ENCODE measurements around the gene AGTPBP1.

The AGTPBP1 gene

DNA sequence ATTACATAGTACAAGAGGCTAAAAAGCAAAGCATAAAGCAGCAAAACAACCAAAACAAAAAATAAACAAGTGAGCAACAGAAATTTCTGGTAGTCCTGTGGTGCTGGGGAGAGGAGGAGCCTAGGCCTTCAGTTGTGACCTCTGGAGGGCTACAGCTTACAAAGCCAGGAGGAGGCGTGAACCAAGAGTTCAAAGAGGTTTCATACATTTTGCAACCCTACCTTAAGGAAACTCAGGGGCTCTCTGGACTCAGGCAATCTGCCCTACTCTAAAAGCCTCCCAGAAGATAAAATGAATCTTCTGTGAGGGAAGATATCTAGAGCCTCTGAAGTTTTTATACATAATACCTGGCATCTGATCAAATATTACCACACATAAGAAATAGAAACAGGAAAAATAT is 187.4 kb downstream of the AGTPBP1 start:
- in situ Hi-C loops (cut with HindIII; ENCODE audit: low sequenced_read_pairs) = no loop called here
- no peak for DNase-seq (ENCODE audit: low read depth, low spot score)
- TF ChIP-seq, protein P1, sequence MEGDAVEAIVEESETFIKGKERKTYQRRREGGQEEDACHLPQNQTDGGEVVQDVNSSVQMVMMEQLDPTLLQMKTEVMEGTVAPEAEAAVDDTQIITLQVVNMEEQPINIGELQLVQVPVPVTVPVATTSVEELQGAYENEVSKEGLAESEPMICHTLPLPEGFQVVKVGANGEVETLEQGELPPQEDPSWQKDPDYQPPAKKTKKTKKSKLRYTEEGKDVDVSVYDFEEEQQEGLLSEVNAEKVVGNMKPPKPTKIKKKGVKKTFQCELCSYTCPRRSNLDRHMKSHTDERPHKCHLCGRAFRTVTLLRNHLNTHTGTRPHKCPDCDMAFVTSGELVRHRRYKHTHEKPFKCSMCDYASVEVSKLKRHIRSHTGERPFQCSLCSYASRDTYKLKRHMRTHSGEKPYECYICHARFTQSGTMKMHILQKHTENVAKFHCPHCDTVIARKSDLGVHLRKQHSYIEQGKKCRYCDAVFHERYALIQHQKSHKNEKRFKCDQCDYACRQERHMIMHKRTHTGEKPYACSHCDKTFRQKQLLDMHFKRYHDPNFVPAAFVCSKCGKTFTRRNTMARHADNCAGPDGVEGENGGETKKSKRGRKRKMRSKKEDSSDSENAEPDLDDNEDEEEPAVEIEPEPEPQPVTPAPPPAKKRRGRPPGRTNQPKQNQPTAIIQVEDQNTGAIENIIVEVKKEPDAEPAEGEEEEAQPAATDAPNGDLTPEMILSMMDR (IDR thresholded peaks at IDR 0.05; ENCODE audit: low read depth, low read length) = no peak
- H3K4me3 ChIP-seq (ENCODE audit: low read depth, low read length) = no peak overlapping the region

DNA sequence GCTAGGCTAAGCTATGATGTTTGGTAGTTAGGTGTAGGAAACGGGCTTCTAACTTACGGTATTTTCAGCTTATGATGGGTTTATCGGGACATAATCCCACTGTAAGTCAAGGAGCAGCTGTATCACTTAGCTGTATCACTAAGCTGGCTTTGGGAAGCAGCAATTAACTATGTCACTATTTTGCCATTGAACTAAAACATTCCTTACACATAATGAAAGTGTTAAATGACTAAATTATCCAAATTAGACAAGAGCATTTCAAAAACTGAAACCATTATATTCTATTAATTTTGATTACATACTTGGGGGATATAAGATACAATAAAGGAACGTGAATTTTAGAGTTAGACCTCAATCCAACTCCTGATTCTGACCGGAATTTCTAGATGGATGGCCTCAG is 188.3 kb downstream of the AGTPBP1 start:
- TF ChIP-seq, protein P1 (IDR thresholded peaks at IDR 0.05; ENCODE audit: low read depth, low read length) = no peak
- no peak for DNase-seq (ENCODE audit: low read depth, low spot score)
- in situ Hi-C loops (cut with HindIII; ENCODE audit: low sequenced_read_pairs) = no loop called here
- H3K4me3 ChIP-seq (ENCODE audit: low read depth, low read length) = no peak overlapping the region

DNA sequence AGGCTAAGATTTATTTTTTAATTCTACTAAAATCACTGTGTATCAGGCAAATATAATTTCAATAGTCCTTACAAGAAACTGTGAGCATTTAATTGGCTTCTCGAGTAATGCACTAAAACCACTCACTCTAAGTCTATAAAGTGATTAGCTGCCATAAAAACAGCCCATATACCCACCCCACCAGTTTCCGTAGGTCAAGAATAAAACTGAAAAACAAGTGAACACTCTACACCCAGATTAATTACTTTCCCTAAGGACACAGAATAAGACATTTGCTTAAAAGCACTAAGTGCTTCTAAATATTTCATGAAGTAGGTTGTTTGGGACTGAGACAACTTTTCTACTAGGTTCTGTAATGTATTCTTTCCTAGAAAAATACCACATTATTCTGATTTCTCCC is 194.2 kb downstream of the AGTPBP1 start:
- no peak for DNase-seq (ENCODE audit: low read depth, low spot score)
- H3K4me3 ChIP-seq (ENCODE audit: low read depth, low read length) = no peak overlapping the region
- TF ChIP-seq, protein P1 (IDR thresholded peaks at IDR 0.05; ENCODE audit: low read depth, low read length) = no peak
- in situ Hi-C loops (cut with HindIII; ENCODE audit: low sequenced_read_pairs) = no loop called here

DNA sequence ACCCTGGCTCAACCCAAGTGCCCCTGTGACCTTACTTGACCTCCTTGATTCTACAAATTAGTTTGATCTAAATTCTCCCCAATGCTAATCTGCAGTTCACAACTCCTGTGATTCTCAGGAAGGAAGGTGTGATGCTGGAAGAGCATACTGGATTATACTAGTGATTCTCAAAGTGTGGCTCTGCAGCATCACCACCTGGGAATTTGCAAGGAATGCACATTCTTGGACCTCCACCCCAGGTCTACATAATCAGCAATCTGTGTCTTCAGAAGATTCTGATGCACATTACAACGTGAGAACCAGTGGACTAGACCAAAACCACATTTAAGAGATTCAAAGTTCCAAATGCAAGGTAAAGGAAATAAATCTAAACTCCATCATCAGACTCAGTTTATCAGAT is 198.6 kb downstream of the AGTPBP1 start:
- in situ Hi-C loops (cut with HindIII; ENCODE audit: low sequenced_read_pairs) = no loop called here
- TF ChIP-seq, protein P1 (IDR thresholded peaks at IDR 0.05; ENCODE audit: low read depth, low read length) = no peak
- no peak for DNase-seq (ENCODE audit: low read depth, low spot score)
- no peak overlapping the region for H3K4me3 ChIP-seq (ENCODE audit: low read depth, low read length)

DNA sequence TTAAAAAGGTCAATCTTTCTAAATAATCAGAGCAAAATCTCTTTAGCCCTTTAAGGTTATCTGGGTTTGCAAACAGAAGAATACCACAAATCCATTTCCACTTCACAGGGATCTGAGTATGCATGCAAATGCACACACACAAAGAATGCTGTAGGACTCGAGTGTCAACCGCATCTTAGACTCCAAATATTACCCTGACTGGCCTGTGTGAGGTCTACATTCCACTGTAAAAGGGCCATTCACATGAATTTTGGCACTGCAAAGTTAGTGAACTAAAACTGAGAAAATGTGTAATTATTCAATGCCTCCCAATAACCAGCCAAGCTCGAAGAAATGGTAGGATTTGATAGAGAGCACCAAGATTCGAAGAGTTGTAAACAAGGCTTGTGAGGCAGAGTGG is 199.9 kb downstream of the AGTPBP1 start:
- in situ Hi-C loops (cut with HindIII; ENCODE audit: low sequenced_read_pairs) = no loop called here
- TF ChIP-seq, protein P1 (IDR thresholded peaks at IDR 0.05; ENCODE audit: low read depth, low read length) = no peak
- no peak overlapping the region for H3K4me3 ChIP-seq (ENCODE audit: low read depth, low read length)
- peak; percentile 56 for DNase-seq (ENCODE audit: low read depth, low spot score)

DNA sequence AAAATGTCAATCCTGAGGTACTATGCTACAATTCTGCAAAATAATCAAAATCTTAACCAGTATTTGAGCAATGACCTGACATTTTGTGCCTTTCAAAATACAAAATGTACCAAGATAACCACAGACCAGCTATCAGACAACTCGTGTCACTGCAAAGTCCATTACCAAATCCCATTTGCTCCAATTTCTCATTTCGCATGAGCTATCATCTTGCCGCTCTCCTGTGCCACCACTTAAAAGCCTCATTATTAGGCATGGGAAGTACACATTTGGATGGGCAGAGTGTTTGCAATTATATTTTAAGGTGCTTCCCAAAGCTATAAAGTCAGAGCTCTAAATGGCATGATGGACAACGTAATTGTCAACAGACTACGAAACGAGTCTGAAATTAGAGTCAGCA is 205.2 kb downstream of the AGTPBP1 start:
- H3K4me3 ChIP-seq (ENCODE audit: low read depth, low read length) = no peak overlapping the region
- TF ChIP-seq, protein P1 (IDR thresholded peaks at IDR 0.05; ENCODE audit: low read depth, low read length) = no peak
- in situ Hi-C loops (cut with HindIII; ENCODE audit: low sequenced_read_pairs) = no loop called here
- DNase-seq (ENCODE audit: low read depth, low spot score) = no peak

DNA sequence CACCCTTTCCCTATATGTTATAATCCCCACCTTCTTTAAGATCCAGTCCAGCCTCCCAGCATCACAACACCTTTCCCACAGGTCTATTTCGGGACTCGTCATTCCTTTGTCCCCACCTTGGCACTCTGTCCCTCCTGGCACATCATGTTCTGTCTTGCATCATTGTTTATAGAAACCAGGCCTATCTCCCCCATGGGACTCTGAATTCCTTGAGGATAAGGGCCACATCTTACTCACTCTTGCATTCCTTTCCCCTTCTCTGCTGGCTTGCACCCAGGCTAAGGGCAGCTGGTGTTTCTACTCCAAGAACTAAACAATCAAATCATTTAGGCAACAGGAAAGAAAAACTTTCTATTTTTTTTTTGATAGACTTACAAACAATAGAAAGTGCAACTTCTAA is 205.7 kb downstream of the AGTPBP1 start:
- no peak overlapping the region for H3K4me3 ChIP-seq (ENCODE audit: low read depth, low read length)

More for the DNA sequence above, 205.7 kb downstream of the AGTPBP1 start:
- in situ Hi-C loops (cut with HindIII; ENCODE audit: low sequenced_read_pairs) = no loop called here
- DNase-seq (ENCODE audit: low read depth, low spot score) = peak; percentile 66
- TF ChIP-seq, protein P1 (IDR thresholded peaks at IDR 0.05; ENCODE audit: low read depth, low read length) = no peak
